T-helper 2 cell (primary cell): ENCODE results near the gene SFPQ.
"Not testable (repeated sequence)": the region's sequence is repeated elsewhere in the genome, so short reads cannot be mapped to it uniquely, and the experiment has no call there.

Source experiments
- DNase-seq, 5 experiments: peaks; one replicate each; pipeline versions ENCODE4 v3.0.0 to v3.0.0-alpha.2; 2012 to 2022

SFPQ gene

DNA sequence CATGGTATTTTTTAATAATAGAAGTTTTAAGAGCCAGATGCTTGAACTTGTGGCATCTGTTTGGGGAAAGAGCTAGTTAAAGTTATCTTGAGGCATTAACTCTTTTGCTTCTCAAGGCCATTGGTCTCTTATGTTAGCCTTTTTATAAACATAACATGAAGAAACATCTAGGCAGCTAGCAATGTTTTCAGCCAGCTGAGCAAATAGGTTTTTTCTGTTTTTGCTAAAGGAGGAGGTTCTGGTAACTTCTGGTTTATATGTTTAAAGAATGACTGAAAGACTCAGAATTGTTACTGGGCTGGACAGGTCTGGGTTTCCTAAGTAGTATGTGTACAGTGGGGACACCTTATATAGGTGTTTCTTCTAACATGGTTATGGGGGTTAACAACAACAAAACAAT lies 50.7 kb downstream of the SFPQ start:
- DNase-seq = not testable (repeated sequence)

DNA sequence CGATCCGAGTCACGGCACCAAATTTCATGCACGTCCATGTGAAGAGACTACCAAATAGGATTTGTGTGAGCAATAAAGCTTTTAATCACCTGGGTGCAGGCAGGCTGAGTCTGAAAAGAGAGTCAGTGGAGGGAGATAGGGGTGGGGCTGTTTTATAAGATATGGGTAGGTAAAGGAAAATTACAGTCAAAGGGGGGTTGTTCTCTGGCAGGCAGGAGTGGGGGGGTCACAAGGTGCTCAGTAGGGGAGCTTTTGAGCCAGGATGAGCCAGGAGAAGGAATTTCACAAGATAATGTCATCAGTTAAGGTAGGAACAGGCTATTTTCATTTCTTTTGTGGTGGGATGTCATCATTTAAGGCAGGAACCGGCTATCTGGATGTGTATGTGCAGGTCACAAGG lies 55.4 kb downstream of the SFPQ start:
- not testable (repeated sequence) for DNase-seq

DNA sequence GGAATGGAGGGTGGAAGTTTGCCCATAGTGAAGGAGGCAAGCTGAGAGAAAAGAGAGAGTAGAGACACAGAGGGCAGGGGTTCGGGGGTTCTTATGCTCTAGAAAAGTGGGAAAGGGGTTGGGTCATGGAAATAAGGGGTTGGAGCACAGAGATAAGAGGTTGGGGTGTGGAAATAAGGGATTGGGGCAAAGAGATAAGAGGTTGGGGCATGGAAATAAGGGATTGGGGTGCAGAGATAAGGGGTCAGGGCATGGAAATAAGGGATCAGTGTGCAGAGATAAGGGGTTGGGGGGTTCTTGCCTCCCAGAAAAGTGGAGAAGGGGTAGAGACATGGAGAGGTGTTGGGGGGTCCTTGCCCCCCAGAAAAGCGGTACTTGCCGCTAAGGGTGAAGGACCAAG lies 56.2 kb downstream of the SFPQ start:
- DNase-seq = no peak
